GM23248 (cell line): Measurements from ENCODE around the gene PSEN2.

Experiments used
- EZH2 ChIP-seq: fragments of 200-600 bp; sonication (generic); IDR thresholded peaks from 2 replicates; pipeline ENCODE4 v1.6.1; 2018; ENCODE audit warnings: antibody characterized with exemption, mild to moderate bottlenecking; ENCODE audit not compliant: insufficient read depth, poor library complexity, severe bottlenecking
- EZH2phosphoT487 ChIP-seq: fragments of 200-600 bp; sonication (generic); IDR thresholded peaks from 2 replicates; pipeline ENCODE4 v1.6.1; 2018; ENCODE audit warnings: antibody characterized with exemption, moderate library complexity, mild to moderate bottlenecking, low read depth; ENCODE audit not compliant: insufficient read depth

GRCh38 chr1:226872437-226872836 is 2.0 kb downstream of the PSEN2 start:
- TF ChIP-seq EZH2 (no peak), EZH2phosphoT487 (no peak)
